Stomach smooth muscle (tissue), 2 donors: ENCODE measurements around the gene LRP10.

Experiments
- H3K27ac ChIP-seq: one replicate; pipeline ENCODE4 v1.7.0; 2013; ENCODE audit warnings: mild to moderate bottlenecking, low read length, inconsistent platforms
- H3K27me3 ChIP-seq, 2 donors: one replicate each; pipeline ENCODE4 v1.7.0; 2013; ENCODE audit warnings: low read length in 2 of 2; ENCODE audit not compliant: insufficient read depth in 2 of 2, control insufficient read depth in 1 of 2
- H3K36me3 ChIP-seq, 2 donors: one replicate each; pipeline ENCODE4 v1.7.0; 2013; ENCODE audit warnings: low read length in 2 of 2; ENCODE audit not compliant: control insufficient read depth in 2 of 2, insufficient read depth in 2 of 2
- H3K4me1 ChIP-seq: one replicate; pipeline ENCODE4 v1.7.0; 2013; ENCODE audit warnings: low read length; ENCODE audit not compliant: control insufficient read depth, insufficient read depth
- H3K4me3 ChIP-seq, 2 donors: one replicate each; pipeline ENCODE4 v1.7.0; 2013; ENCODE audit warnings: low read length in 2 of 2
- H3K9ac ChIP-seq, 2 donors: one replicate each; pipeline ENCODE4 v1.7.0; 2013; ENCODE audit warnings: low read length in 2 of 2, mild to moderate bottlenecking in 1 of 2
- H3K9me3 ChIP-seq, 2 donors: one replicate each; pipeline ENCODE4 v1.7.0; 2013; ENCODE audit warnings: low read length in 2 of 2; ENCODE audit not compliant: control insufficient read depth in 2 of 2
- donor health status: healthy.
- donor health status: Pancreatic carcinoma.

The LRP10 gene

DNA sequence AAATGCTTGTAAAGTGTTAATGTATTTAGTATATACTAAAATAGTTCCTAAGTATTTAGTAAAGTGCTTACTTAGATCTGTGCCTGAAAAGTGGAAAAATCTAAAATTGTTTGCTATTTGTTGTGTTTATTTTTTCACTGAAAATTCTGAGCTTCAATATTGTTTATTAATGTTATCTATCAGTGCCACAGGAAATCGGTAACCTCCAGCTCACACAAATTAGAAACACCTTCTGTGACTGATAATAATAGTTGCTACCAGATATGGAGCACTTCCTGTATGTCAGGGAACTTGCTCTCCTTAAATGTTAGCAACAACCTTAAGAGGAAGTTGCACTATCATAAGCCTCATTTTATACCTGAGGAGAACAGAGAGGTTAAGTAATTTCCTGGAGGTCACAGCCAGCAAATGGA lies 723 bp upstream of the LRP10 start:
- H3K4me3 ChIP-seq = peak overlapping the region; percentile 81 to 88
- H3K36me3 ChIP-seq = peaks cover 17 to 19% of the 10 kb centered on the region in 2 donors
- no peaks in the 10 kb centered on the region for H3K27me3 ChIP-seq
- no peaks in the 10 kb centered on the region for H3K9me3 ChIP-seq
- peaks cover 31% of the 10 kb centered on the region for H3K4me1 ChIP-seq
- H3K9ac ChIP-seq = peak overlapping the region; percentile 90 to 91
- peak overlapping the region; percentile 96 for H3K27ac ChIP-seq

DNA sequence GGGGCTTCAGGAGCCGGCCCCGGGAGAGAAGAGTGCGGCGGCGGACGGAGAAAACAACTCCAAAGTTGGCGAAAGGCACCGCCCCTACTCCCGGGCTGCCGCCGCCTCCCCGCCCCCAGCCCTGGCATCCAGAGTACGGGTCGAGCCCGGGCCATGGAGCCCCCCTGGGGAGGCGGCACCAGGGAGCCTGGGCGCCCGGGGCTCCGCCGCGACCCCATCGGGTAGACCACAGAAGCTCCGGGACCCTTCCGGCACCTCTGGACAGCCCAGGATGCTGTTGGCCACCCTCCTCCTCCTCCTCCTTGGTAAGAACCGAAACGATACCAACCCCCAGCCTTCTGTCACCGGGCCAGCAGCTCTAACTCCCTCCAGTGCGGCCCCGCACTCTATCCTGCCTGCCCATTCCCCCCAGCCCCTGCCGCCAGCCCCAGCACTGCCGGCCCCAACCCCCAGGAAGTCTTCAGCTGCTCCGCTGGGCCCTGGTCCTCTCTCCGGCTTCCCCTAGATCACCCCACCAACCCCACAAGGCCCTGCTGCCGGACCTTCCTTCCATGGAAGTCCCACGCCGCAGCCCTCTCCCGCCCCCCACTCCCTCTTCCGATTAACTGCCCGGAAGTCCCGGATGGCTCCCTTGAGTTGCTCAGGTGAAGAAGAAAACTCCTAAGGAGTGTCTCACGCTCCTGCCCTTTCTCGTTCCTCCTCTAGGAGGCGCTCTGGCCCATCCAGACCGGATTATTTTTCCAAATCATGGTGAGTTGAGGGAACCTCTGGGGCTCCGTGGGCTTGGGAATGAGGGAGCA lies 693 bp downstream of the LRP10 start:
- Histone ChIP-seq H3K27ac (peak overlapping the region; percentile 96), H3K36me3 (peaks cover 30 to 32% of the 10 kb centered on the region in 2 donors), H3K27me3 (no peaks in the 10 kb centered on the region), H3K4me1 (peaks cover 34% of the 10 kb centered on the region), H3K9ac (peak overlapping the region; percentile 90 to 91), H3K4me3 (peak overlapping the region; percentile 81 to 88), H3K9me3 (no peaks in the 10 kb centered on the region)

- Histone ChIP-seq H3K27ac (peak overlapping the region; percentile 96), H3K4me1 (peaks cover 34% of the 10 kb centered on the region), H3K9me3 (no peaks in the 10 kb centered on the region), H3K36me3 (peaks cover 37 to 39% of the 10 kb centered on the region in 2 donors), H3K9ac (peak overlapping the region; percentile 90 to 91), H3K27me3 (no peaks in the 10 kb centered on the region), H3K4me3 (peak overlapping the region; percentile 81 to 88)
These were observed 1.4 kb downstream of the LRP10 start for GRCh38 chr14:22872833-22873520.

GRCh38 chr14:22875003-22875747 lies 3.6 kb downstream of the LRP10 start:
- Histone ChIP-seq H3K36me3 (peaks cover 44 to 45% of the 10 kb centered on the region in 2 donors), H3K4me1 (peaks cover 28% of the 10 kb centered on the region), H3K9me3 (no peaks in the 10 kb centered on the region), H3K9ac (no peak overlapping the region), H3K27me3 (no peaks in the 10 kb centered on the region), H3K27ac (no peak overlapping the region), H3K4me3 (no peak overlapping the region)

DNA sequence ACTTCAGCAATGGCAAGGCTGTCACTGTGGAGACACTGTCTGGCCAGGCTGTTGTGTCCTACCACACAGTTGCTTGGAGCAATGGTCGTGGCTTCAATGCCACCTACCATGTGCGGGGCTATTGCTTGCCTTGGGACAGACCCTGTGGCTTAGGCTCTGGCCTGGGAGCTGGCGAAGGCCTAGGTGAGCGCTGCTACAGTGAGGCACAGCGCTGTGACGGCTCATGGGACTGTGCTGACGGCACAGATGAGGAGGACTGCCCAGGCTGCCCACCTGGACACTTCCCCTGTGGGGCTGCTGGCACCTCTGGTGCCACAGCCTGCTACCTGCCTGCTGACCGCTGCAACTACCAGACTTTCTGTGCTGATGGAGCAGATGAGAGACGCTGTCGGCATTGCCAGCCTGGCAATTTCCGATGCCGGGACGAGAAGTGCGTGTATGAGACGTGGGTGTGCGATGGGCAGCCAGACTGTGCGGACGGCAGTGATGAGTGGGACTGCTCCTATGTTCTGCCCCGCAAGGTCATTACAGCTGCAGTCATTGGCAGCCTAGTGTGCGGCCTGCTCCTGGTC lies 4.3 kb downstream of the LRP10 start:
- Histone ChIP-seq H3K36me3 (peaks cover 44 to 45% of the 10 kb centered on the region in 2 donors), H3K9me3 (no peaks in the 10 kb centered on the region), H3K27ac (no peak overlapping the region), H3K4me3 (no peak overlapping the region), H3K27me3 (no peaks in the 10 kb centered on the region), H3K9ac (no peak overlapping the region), H3K4me1 (peaks cover 24% of the 10 kb centered on the region)

GRCh38 chr14:22877000-22877501 lies 5.5 kb downstream of the LRP10 start:
- Histone ChIP-seq H3K4me1 (peaks cover 20% of the 10 kb centered on the region), H3K36me3 (peaks cover 44 to 45% of the 10 kb centered on the region in 2 donors), H3K9me3 (no peaks in the 10 kb centered on the region), H3K27ac (no peak overlapping the region), H3K9ac (no peak overlapping the region), H3K4me3 (no peak overlapping the region), H3K27me3 (no peaks in the 10 kb centered on the region)

- Histone ChIP-seq H3K27ac (no peak overlapping the region), H3K9ac (no peak overlapping the region), H3K4me1 (peaks cover 24% of the 10 kb centered on the region), H3K36me3 (peaks cover 44 to 45% of the 10 kb centered on the region in 2 donors), H3K9me3 (no peaks in the 10 kb centered on the region), H3K27me3 (peaks cover 0 to 2% of the 10 kb centered on the region in 2 donors), H3K4me3 (no peak overlapping the region)
These were observed 7.0 kb downstream of the LRP10 start for GRCh38 chr14:22878271-22879246.

DNA sequence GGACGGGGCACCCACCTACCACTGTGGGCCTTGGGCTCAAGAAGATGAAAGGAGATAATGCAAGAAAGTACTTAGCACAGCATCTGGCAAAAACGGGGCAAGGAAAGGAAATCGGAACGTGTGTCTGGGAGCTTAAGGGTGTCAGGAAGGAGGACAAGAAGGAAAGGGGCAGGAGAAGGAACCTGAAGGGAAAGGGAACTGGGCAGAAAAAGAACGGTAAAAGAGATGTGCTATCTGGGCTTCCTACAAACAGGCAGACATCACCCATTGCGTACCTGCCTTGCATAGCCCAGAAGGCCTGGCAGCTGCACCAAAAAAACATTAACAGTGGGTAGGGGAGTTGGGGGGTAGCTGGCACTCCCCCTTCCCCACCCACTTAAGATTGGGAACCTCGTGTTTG lies 10.5 kb downstream of the LRP10 start:
- H3K36me3 ChIP-seq = peaks cover 15 to 16% of the 10 kb centered on the region in 2 donors
- H3K9me3 ChIP-seq = no peaks in the 10 kb centered on the region
- H3K4me3 ChIP-seq = no peak overlapping the region
- no peak overlapping the region for H3K27ac ChIP-seq
- H3K27me3 ChIP-seq = peaks cover 0 to 13% of the 10 kb centered on the region in 2 donors
- H3K9ac ChIP-seq = no peak overlapping the region
- H3K4me1 ChIP-seq = peaks cover 19% of the 10 kb centered on the region

GRCh38 chr14:22882529-22883172 lies 11.1 kb downstream of the LRP10 start:
- H3K9ac ChIP-seq = peak overlapping the region in 1 of 2 donors; percentile 23
- no peaks in the 10 kb centered on the region for H3K9me3 ChIP-seq
- H3K36me3 ChIP-seq = peaks cover 9 to 10% of the 10 kb centered on the region in 2 donors
- H3K4me3 ChIP-seq = no peak overlapping the region
- peaks cover 0 to 17% of the 10 kb centered on the region in 2 donors for H3K27me3 ChIP-seq
- no peak overlapping the region for H3K27ac ChIP-seq
- peaks cover 24% of the 10 kb centered on the region for H3K4me1 ChIP-seq
